Skeletal muscle tissue (tissue), 4 donors: ENCODE data around the gene PDE8B. TPM values are rescaled to one million over a fixed set of nuclear protein-coding genes. Genes with fewer than 3 reads are reported as not detected.

Source experiments
- H3K27ac ChIP-seq: one replicate; pipeline ENCODE4 v1.7.0; 2013; ENCODE audit warnings: mild to moderate bottlenecking, low read depth, low read length, inconsistent platforms
- H3K27me3 ChIP-seq, 3 donors: one replicate each; pipeline ENCODE4 v1.7.0; 2013; ENCODE audit warnings: low read length in 3 of 3; ENCODE audit not compliant: control insufficient read depth in 3 of 3, insufficient read depth in 3 of 3
- H3K36me3 ChIP-seq, 3 donors: one replicate each; pipeline ENCODE4 v1.7.0; 2013; ENCODE audit warnings: low read length in 3 of 3; ENCODE audit not compliant: control insufficient read depth in 3 of 3, insufficient read depth in 3 of 3
- H3K4me1 ChIP-seq, 3 donors: one replicate each; pipeline ENCODE4 v1.7.0; 2013; ENCODE audit warnings: low read length in 3 of 3, mild to moderate bottlenecking in 3 of 3; ENCODE audit not compliant: control insufficient read depth in 3 of 3, insufficient read depth in 3 of 3
- H3K4me3 ChIP-seq, 3 donors: one replicate each; pipeline ENCODE4 v1.7.0; 2013; ENCODE audit warnings: low read length in 3 of 3
- H3K9ac ChIP-seq, 3 donors: one replicate each; pipeline ENCODE4 v1.7.0; 2013; ENCODE audit warnings: low read length in 3 of 3, mild to moderate bottlenecking in 3 of 3, moderate library complexity in 2 of 3, low read depth in 1 of 3
- H3K9me3 ChIP-seq, 3 donors: one replicate each; pipeline ENCODE4 v1.7.0; 2013; ENCODE audit warnings: low read length in 3 of 3; ENCODE audit not compliant: control insufficient read depth in 3 of 3
- total RNA-seq: library from RNA; depleted of rRNA; stranded (reverse); fragments of >200 nt; gene quantifications from one replicate; pipeline ENCODE4 v1.2.3, GENCODE V29; 2014
- donor health status: Osteomylitis.

Gene PDE8B
- total RNA-seq, 1 donor from 2014 or later: 1.0 TPM

GRCh38 chr5:77413049-77413448, 202.6 kb downstream of the PDE8B start:
- H3K27ac ChIP-seq: no peak overlapping the region
- H3K27me3 ChIP-seq: peaks cover 0 to 6% (median 2%) of the 10 kb centered on the region in 3 donors
- H3K9ac ChIP-seq: no peak overlapping the region
- H3K9me3 ChIP-seq: no peaks in the 10 kb centered on the region
- no peaks in the 10 kb centered on the region for H3K36me3 ChIP-seq
- no peaks in the 10 kb centered on the region for H3K4me1 ChIP-seq
- no peak overlapping the region for H3K4me3 ChIP-seq

DNA sequence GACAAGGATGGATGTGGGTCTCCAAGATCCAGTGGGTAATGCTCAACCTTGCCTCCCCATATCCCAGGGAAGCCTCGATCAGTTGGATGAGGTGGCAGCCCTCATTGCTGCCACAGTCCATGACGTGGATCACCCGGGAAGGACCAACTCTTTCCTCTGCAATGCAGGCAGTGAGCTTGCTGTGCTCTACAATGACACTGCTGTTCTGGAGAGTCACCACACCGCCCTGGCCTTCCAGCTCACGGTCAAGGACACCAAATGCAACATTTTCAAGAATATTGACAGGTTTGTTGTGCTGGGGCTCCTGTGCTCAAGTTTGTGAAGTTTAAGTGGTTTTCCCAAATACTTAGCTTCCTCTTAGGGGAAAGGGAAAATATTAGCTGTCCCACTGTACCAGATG, 207.7 kb downstream of the PDE8B start:
- H3K36me3 ChIP-seq: no peaks in the 10 kb centered on the region
- no peak overlapping the region for H3K4me3 ChIP-seq
- H3K27ac ChIP-seq: no peak overlapping the region
- H3K27me3 ChIP-seq: peaks cover 0 to 9% (median 2%) of the 10 kb centered on the region in 3 donors
- H3K4me1 ChIP-seq: no peaks in the 10 kb centered on the region
- H3K9ac ChIP-seq: no peak overlapping the region
- H3K9me3 ChIP-seq: no peaks in the 10 kb centered on the region

- H3K4me3 ChIP-seq: no peak overlapping the region
- no peaks in the 10 kb centered on the region for H3K36me3 ChIP-seq
- peaks cover 0 to 9% (median 2%) of the 10 kb centered on the region in 3 donors for H3K27me3 ChIP-seq
- H3K9ac ChIP-seq: no peak overlapping the region
- no peaks in the 10 kb centered on the region for H3K9me3 ChIP-seq
- H3K4me1 ChIP-seq: no peaks in the 10 kb centered on the region
- H3K27ac ChIP-seq: no peak overlapping the region
Observed at GRCh38 chr5:77418601-77419581, 208.4 kb downstream of the PDE8B start.

DNA sequence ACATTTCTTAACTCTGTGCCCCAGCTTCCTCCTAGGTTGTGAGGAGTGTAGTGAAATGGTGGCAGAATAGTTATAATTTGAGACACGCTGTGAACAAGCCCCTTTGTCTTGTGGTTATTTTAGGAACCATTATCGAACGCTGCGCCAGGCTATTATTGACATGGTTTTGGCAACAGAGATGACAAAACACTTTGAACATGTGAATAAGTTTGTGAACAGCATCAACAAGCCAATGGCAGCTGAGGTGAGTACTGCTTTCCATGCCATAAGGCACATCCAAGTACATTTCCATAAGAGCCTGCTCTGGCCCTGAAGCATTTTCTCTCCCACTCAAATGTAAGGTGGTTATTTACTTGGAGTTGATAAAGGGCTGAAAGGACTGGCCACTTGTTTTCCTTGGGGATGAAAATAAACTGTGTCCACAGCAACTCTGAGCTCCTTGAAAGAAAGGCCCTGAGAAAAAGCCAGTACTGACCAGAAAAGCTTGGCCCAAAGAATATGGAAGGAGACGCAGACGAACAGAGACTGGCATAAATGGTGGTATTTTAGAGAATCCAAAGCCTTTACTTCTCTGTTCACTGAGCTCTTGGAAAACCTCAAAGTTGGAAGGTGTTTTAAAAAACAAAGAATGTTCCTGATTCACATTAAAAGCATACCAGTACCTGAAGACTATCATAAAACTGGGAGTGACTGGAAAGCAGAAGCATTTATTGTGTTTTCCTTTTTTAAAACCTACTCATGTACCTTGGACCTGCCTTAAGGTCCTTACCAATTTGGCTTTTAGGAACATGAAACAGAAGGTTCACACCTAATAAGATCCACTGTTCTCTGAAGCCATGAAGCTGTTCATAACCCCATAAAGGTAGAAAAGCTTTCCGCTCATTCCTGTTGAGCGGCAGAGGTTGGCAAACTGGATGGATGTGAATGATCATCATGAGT, 209.4 kb downstream of the PDE8B start:
- Histone ChIP-seq H3K4me3 (no peak overlapping the region), H3K27ac (no peak overlapping the region), H3K36me3 (no peaks in the 10 kb centered on the region), H3K4me1 (no peaks in the 10 kb centered on the region), H3K9ac (no peak overlapping the region), H3K9me3 (no peaks in the 10 kb centered on the region), H3K27me3 (peaks cover 0 to 9% (median 2%) of the 10 kb centered on the region in 3 donors)

GRCh38 chr5:77420940-77421339, 210.5 kb downstream of the PDE8B start:
- Histone ChIP-seq H3K27me3 (peaks cover 0 to 9% (median 2%) of the 10 kb centered on the region in 3 donors), H3K4me3 (no peak overlapping the region)

GRCh38 chr5:77423022-77423750, 212.7 kb downstream of the PDE8B start:
- Histone ChIP-seq H3K36me3 (peaks cover 0 to 2% (median 2%) of the 10 kb centered on the region in 3 donors), H3K9me3 (no peaks in the 10 kb centered on the region), H3K27me3 (peaks cover 0 to 2% (median 0%) of the 10 kb centered on the region in 3 donors), H3K27ac (no peak overlapping the region), H3K4me3 (no peak overlapping the region), H3K9ac (no peak overlapping the region), H3K4me1 (no peaks in the 10 kb centered on the region)

More at GRCh38 chr5:77420940-77421339, 210.5 kb downstream of the PDE8B start:
- no peak overlapping the region for H3K27ac ChIP-seq
- no peaks in the 10 kb centered on the region for H3K9me3 ChIP-seq
- no peak overlapping the region for H3K9ac ChIP-seq
- H3K36me3 ChIP-seq: peaks cover 0 to 2% (median 0%) of the 10 kb centered on the region in 3 donors
- no peaks in the 10 kb centered on the region for H3K4me1 ChIP-seq

DNA sequence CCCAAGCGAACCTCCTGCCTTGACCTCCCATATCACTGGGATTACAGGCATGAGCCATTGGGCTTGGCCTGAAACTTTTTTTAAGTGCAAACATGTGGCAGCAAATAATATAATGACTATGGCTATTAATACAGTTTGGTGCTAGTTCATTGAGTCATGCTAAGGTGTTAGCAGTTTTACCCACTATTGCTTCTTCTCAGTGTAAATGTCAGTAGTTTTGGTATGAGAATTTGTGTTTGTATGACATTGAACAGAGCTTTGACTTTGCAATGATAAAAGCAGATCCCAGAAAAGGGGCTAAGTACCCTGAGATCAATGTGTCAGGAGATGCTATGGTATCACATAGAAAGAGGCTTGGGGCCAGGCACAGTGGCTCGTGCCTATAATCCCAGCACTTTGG, 214.4 kb downstream of the PDE8B start:
- Histone ChIP-seq H3K4me3 (no peak overlapping the region), H3K9ac (no peak overlapping the region), H3K9me3 (no peaks in the 10 kb centered on the region), H3K4me1 (peaks cover 0 to 3% (median 0%) of the 10 kb centered on the region in 3 donors), H3K27ac (no peak overlapping the region), H3K36me3 (peaks cover 0 to 2% (median 2%) of the 10 kb centered on the region in 3 donors), H3K27me3 (no peaks in the 10 kb centered on the region)

DNA sequence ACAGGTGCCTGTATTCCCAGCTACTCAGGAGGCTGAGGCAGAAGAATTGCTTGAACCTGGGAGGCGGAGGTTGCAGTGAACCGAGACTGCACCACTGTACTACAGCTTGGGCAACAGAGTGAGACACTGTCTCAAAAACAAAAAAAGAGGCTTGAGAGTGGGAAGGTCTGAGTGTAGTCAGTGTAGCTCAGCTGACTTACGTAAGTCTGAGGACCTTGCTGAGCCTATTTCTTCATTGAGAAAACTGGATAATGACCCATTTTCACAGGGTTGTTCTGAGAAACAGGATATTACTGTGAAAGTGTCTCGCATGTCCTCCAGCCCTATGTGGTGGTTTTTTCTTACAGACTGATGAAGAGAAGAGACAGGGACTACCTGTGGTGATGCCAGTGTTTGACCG, 214.9 kb downstream of the PDE8B start:
- Histone ChIP-seq H3K36me3 (peaks cover 0 to 7% (median 2%) of the 10 kb centered on the region in 3 donors), H3K27ac (no peak overlapping the region), H3K27me3 (no peaks in the 10 kb centered on the region), H3K4me1 (peaks cover 0 to 3% (median 0%) of the 10 kb centered on the region in 3 donors), H3K9me3 (no peaks in the 10 kb centered on the region), H3K4me3 (no peak overlapping the region), H3K9ac (no peak overlapping the region)

GRCh38 chr5:77425998-77426659, 215.6 kb downstream of the PDE8B start:
- Histone ChIP-seq H3K4me3 (no peak overlapping the region), H3K27ac (no peak overlapping the region), H3K4me1 (peaks cover 0 to 3% (median 0%) of the 10 kb centered on the region in 3 donors), H3K9me3 (no peaks in the 10 kb centered on the region), H3K36me3 (peaks cover 0 to 11% (median 2%) of the 10 kb centered on the region in 3 donors), H3K9ac (no peak overlapping the region), H3K27me3 (no peaks in the 10 kb centered on the region)
